IPS-NIHi7 (cell line): ENCODE measurements around the gene LRRK1.

Experiments
- DNase-seq: peaks from one replicate; pipeline ENCODE4 v3.0.0; 2012; ENCODE audit warnings: mixed read lengths; ENCODE audit errors: extremely low spot score

Gene LRRK1

GRCh38 chr15:100892013-100892355 is 27.2 kb upstream of the LRRK1 start:
- DNase-seq: no peak

GRCh38 chr15:100893261-100893963 is 25.7 kb upstream of the LRRK1 start:
- DNase-seq: no peak

- DNase-seq: no peak
These were observed 25.2 kb upstream of the LRRK1 start for GRCh38 chr15:100893964-100894295.

GRCh38 chr15:100895721-100896120 is 23.4 kb upstream of the LRRK1 start:
- DNase-seq: no peak

- DNase-seq: no peak
These were observed 21.7 kb upstream of the LRRK1 start for GRCh38 chr15:100897221-100898151.

- DNase-seq: no peak
These were observed 21.0 kb upstream of the LRRK1 start for GRCh38 chr15:100898152-100898490.

- DNase-seq: no peak
These were observed 20.3 kb upstream of the LRRK1 start for GRCh38 chr15:100898661-100899462.

GRCh38 chr15:100899601-100900000 is 19.6 kb upstream of the LRRK1 start:
- DNase-seq: no peak

GRCh38 chr15:100900136-100900794 is 18.9 kb upstream of the LRRK1 start:
- DNase-seq: no peak

GRCh38 chr15:100900795-100901169 is 18.4 kb upstream of the LRRK1 start:
- DNase-seq: no peak

- DNase-seq: no peak
These were observed 17.9 kb upstream of the LRRK1 start for GRCh38 chr15:100901296-100901695.

GRCh38 chr15:100901702-100902435 is 17.3 kb upstream of the LRRK1 start:
- DNase-seq: no peak

- DNase-seq: no peak
These were observed 16.6 kb upstream of the LRRK1 start for GRCh38 chr15:100902436-100903167.

GRCh38 chr15:100903168-100903554 is 16.0 kb upstream of the LRRK1 start:
- DNase-seq: no peak

- DNase-seq: no peak
These were observed 13.3 kb upstream of the LRRK1 start for GRCh38 chr15:100905850-100906249.

- no peak for DNase-seq
These were observed 10.7 kb upstream of the LRRK1 start for GRCh38 chr15:100908466-100908865.

- no peak for DNase-seq
These were observed 9.6 kb upstream of the LRRK1 start for GRCh38 chr15:100909565-100909964.

- DNase-seq: no peak
These were observed 8.9 kb upstream of the LRRK1 start for GRCh38 chr15:100909989-100910955.

- DNase-seq: no peak
These were observed 8.1 kb upstream of the LRRK1 start for GRCh38 chr15:100911086-100911485.
